HG03565 (cell line): Measurements from ENCODE around the gene ALDH9A1.

Source experiments
- ATAC-seq: cut with Tn5 transposase; IDR thresholded peaks from one replicate; pipeline ENCODE4 v1.9.1; 2021; ENCODE audit warnings: mild to moderate bottlenecking, moderate library complexity; ENCODE audit not compliant: unreplicated experiment

The ALDH9A1 gene

DNA sequence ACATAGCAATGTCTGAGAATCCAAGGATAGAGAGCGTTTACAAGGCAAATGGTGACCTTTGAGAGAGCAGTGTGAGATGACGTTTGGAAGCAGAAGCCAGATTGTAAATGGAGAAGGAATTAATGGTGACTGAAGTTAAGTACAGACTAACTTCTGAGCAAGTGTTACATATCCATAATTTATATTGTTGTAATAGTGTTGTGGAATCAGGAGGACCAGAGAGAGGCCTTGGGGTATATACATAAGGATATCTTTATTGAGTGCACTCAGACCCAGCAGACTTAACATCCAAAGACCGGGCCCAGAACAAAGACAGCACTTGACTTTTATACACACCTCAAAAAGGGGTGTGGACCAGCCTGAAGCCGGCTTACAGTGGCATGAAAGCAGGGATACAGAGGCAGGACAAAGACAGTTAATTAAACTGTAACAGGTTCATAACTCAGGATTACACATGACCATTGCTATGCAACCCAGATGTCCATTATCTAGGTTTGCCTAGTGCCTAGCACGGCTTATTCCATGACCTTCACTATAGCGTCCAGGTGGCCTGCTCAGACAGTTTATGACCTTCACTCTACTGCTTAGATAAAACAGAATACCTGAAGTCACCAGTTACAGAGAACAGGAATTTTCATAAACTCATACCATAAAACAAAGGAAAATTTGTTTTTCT is 70.1 kb downstream of the ALDH9A1 start:
- ATAC-seq: no peak

DNA sequence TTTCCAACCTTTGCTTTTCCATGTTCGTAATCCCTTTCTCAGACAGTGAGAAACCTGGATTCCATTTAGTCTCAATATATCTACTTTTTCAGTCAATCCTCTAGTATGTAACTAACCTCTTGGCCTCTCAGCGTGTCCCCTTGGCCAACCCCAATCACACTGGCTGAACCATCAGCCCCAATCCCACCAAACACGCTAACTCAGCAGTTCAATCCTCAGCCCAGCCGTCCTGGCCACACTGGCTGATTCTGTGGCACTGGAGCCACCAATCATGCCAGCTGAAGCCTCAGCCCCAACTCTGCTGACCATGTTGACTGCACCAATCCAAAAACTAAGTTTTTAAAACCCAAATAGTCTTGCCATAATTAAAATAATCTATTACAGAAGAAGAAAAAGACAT is 73.9 kb downstream of the ALDH9A1 start:
- ATAC-seq: no peak

- ATAC-seq: no peak
Observed at GRCh38 chr1:165623624-165624023, 74.7 kb downstream of the ALDH9A1 start.

DNA sequence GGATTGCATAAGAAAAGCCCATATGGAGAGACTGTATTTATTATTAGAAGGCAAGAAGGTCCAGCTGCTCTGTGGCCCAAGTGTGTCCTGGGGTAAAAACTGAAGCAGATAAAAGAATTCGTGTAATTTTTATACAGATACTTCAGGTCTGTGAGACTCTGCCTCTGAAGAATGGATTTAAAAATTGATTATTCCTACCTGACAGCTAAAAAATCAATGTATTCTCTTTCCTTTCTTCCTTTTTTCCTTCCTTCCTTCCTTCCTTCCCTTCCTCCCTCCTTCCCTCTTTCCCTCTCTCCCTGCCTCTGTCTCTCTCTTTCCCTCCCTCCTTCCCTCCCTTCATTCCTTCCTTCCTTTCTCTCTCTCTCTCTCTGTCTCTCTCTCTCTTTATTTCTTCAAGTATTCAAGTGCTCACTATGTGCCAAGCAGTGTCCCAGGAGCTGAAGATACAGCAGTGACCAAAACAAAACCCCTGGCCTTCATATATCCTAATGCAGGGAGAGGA is 78.7 kb downstream of the ALDH9A1 start:
- ATAC-seq: no peak

GRCh38 chr1:165616987-165617546 is 81.3 kb downstream of the ALDH9A1 start:
- ATAC-seq: no peak

DNA sequence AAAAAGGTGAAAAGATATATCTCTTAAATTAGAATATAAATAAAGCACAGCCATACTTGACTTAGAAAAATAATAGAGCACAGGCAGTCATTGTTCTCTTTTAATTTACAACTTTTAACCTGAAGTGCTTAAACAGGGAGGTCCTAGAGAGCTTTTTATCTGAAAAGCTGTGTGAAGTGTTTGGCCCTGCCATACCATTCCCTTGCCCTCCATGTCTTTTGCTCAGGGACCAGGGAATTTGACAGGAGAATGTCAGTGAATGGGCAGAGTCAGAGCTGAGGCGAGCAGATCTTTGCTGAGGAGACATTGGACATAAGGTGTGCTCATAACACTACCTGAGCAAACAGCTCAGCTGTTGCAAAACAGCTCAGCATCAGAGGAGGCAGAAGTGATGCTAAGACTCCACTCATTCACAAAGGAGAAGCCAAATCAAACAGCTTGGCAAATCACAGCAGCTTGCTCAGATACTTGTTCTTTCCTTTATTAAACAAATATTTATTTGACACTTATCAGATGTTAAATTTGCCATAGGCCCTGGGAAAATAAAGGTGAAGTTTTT is 82.2 kb downstream of the ALDH9A1 start:
- ATAC-seq: no peak
